ENCODE results near the gene KDM2B. TPM values are rescaled to one million over a fixed set of nuclear protein-coding genes. Genes with fewer than 3 reads are reported as not detected.
A peak's percentile ranks its signal among the peaks of the same experiment; 100 is the strongest.

Gene KDM2B
- total RNA-seq, 1 experiment from 2014 or later: 15.5 TPM

DNA sequence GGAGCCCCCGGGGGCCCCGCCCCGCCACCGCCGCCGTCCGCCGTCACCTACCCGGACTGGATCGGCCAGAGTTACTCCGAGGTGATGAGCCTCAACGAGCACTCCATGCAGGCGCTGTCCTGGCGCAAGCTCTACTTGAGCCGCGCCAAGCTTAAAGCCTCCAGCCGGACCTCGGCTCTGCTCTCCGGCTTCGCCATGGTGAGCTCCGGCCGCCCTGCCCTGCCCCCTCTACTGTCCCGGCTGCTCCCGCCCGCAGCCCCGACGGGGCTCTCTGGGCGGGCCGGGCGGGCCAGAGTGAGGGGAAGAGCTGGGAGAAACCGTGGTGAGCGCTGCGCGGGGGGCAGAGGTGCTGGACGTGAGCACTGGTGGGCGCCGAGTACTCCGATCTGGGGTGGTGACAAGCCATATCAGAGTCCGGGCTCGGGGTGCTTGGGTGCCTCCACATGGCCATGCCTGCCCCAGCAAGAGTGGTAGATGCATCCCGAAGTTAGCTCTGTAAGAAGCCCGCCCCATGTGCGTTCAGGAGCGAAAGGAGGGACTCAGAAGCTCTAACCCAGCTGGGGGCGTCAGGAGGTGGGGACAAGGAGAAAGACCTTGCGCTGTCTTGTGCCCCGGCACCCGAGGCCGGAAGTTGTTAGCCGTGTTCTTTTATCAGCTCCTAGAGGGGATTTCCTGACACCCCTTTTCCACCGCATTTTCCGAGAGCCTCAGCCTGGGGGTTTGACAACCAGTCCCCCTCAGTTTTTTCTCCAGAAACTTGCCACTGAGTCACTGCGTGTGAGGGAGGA lies 46.2 kb upstream of the KDM2B start:
- ChIA-PET CTCF (interaction anchor here (0.6 to 2.7 kb wide), 10 partner anchors 9 to 902 kb away, joined by 3 to 13 read pairs (median 3); no protein-coding TSS in a partner anchor), POLR2A (interaction anchor here (0.6 to 1.6 kb wide), 11 partner anchors 10 to 1039 kb away, joined by 3 to 8 read pairs (median 4); partner anchors contain the start of genes MORN3 and RHOF)
- Mint-ChIP-seq H3K36me3 (ENCODE audit: insufficient read depth, unreplicated experiment) (no peaks in the 10 kb centered on the region), H3K9me3 (ENCODE audit: unreplicated experiment) (no peaks in the 10 kb centered on the region), H3K27ac (ENCODE audit: low read depth, unreplicated experiment) (no peak overlapping the region), H3K27me3 (ENCODE audit: insufficient read depth, unreplicated experiment) (no peaks in the 10 kb centered on the region), H3K4me3 (ENCODE audit: unreplicated experiment) (peak overlapping the region; percentile 76), H3K4me1 (ENCODE audit: insufficient read depth, unreplicated experiment) (peaks cover 4% of the 10 kb centered on the region)
- intact Hi-C loops (cut with micrococcal nuclease): loop anchor here (2.0 kb wide), 1 partner anchor 46 kb away; no protein-coding TSS in a partner anchor
- BruUV-seq (replicated peaks): TSS peak; percentile 50
- DNase-seq (ENCODE audit: unreplicated experiment): peak; percentile 60
- TF ChIP-seq, protein P1, sequence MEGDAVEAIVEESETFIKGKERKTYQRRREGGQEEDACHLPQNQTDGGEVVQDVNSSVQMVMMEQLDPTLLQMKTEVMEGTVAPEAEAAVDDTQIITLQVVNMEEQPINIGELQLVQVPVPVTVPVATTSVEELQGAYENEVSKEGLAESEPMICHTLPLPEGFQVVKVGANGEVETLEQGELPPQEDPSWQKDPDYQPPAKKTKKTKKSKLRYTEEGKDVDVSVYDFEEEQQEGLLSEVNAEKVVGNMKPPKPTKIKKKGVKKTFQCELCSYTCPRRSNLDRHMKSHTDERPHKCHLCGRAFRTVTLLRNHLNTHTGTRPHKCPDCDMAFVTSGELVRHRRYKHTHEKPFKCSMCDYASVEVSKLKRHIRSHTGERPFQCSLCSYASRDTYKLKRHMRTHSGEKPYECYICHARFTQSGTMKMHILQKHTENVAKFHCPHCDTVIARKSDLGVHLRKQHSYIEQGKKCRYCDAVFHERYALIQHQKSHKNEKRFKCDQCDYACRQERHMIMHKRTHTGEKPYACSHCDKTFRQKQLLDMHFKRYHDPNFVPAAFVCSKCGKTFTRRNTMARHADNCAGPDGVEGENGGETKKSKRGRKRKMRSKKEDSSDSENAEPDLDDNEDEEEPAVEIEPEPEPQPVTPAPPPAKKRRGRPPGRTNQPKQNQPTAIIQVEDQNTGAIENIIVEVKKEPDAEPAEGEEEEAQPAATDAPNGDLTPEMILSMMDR (IDR thresholded peaks at IDR 0.05; ENCODE audit: unreplicated experiment): no peak

DNA sequence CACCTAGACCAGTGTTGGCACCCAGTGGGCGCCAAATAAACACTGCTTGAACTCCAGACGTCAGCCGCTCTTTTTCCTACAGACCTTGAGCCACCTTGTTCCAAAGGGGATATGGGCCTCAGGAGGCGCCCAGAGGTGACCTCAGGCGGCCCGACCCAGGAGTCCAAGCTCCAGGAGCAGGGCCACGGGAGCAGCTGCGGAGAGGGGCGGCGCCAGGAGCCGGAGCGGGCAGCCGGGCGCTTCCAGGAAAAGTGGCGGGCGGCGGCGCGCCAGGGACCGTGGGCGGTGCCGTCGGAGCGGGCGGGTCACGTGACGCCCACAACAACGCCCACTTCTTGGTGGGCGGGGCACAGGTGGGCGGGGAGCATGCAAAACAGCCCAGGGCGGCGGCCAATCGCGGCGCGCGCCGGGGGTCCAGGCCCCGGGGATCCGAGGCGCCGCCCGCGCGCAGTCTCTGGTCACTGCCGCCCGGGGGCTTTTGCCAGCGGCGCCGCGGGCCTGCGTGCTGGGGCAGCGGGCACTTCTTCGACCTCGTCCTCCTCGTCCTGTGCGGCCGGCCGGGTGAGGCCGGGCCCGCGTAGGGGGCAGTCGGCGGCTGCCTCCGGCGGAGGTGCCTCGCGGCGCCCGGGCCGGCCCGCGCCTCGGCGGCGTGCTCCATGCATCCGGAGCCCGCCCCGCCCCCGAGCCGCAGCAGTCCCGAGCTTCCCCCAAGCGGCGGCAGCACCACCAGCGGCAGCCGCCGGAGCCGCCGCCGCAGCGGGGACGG lies 45.4 kb upstream of the KDM2B start, which contains the start of gene ORAI1:
TSS of gene ORAI1 (plus strand) at position 444 of the 766 bp plus-strand sequence.
- H3K27me3 Mint-ChIP-seq (ENCODE audit: insufficient read depth, unreplicated experiment): no peaks in the 10 kb centered on the region
- TF ChIP-seq, protein P1 (IDR thresholded peaks at IDR 0.05; ENCODE audit: unreplicated experiment): no peak
- BruUV-seq (replicated peaks): no TSS peak
- H3K4me3 Mint-ChIP-seq (ENCODE audit: unreplicated experiment): peak within 1 kb of the TSS; percentile 76
- H3K9me3 Mint-ChIP-seq (ENCODE audit: unreplicated experiment): no peaks in the 10 kb centered on the region
- peaks cover 4% of the 10 kb centered on the region for H3K4me1 Mint-ChIP-seq (ENCODE audit: insufficient read depth, unreplicated experiment)
- no peak within 1 kb of the TSS for H3K27ac Mint-ChIP-seq (ENCODE audit: low read depth, unreplicated experiment)
- peak; percentile 93 for DNase-seq (ENCODE audit: unreplicated experiment)
- POLR2A ChIA-PET: interaction anchor here (0.6 to 1.6 kb wide), 10 partner anchors 11 to 290 kb away, joined by 3 to 8 read pairs (median 4); partner anchors contain the start of genes MORN3 and RHOF
- no peaks in the 10 kb centered on the region for H3K36me3 Mint-ChIP-seq (ENCODE audit: insufficient read depth, unreplicated experiment)
- intact Hi-C loops (cut with micrococcal nuclease): loop anchor here (2.0 kb wide), 1 partner anchor 47 kb away; no protein-coding TSS in a partner anchor
- CTCF ChIA-PET: interaction anchor here (0.6 to 2.7 kb wide), 8 partner anchors 9 to 903 kb away, joined by 3 to 13 read pairs (median 3); no protein-coding TSS in a partner anchor

DNA sequence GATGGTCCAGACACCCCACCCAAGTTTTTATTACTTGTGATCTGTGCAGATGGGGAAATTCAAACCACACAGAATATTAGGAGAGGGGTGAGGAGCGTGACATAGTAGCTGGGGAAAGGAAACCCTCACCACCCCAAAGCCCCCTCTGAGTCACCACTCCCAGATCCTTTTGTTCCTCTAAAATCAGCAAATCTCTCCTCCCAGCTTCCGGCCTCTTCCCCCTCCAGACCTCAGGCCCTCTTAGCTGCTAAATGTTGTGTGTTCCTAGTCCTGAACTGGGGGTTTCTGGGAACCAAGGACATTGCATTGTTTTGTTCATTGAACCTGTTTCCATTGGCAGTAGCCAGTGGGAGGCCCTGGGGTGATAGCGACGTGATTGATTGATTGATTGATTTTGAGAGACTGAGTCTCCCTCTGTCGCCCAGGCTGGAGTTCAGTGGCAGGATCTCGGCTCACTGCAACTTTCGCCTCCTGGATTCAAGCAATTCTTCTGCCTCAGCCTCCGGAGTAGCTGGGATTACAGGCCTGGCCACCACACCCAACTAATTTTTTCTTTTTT lies 39.6 kb upstream of the KDM2B start:
- Mint-ChIP-seq H3K4me1 (ENCODE audit: insufficient read depth, unreplicated experiment) (peaks cover 5% of the 10 kb centered on the region), H3K27ac (ENCODE audit: low read depth, unreplicated experiment) (no peak overlapping the region), H3K27me3 (ENCODE audit: insufficient read depth, unreplicated experiment) (no peaks in the 10 kb centered on the region), H3K36me3 (ENCODE audit: insufficient read depth, unreplicated experiment) (no peaks in the 10 kb centered on the region), H3K9me3 (ENCODE audit: unreplicated experiment) (no peaks in the 10 kb centered on the region), H3K4me3 (ENCODE audit: unreplicated experiment) (no peak overlapping the region)
- BruUV-seq (replicated peaks): no TSS peak
- TF ChIP-seq, protein P1 (IDR thresholded peaks at IDR 0.05; ENCODE audit: unreplicated experiment): no peak
- ChIA-PET POLR2A (interaction anchor here (0.6 to 0.7 kb wide), 2 partner anchors 39 to 292 kb away, joined by 3 to 5 read pairs; no protein-coding TSS in a partner anchor), CTCF (interaction anchor here (0.5 to 1.2 kb wide), 5 partner anchors 9 to 94 kb away, joined by 3 to 5 read pairs (median 4); no protein-coding TSS in a partner anchor)
- DNase-seq (ENCODE audit: unreplicated experiment): no peak
- intact Hi-C loops (cut with micrococcal nuclease): no loop called here
